Measurements from ENCODE around the gene CMTR2. TPM values are rescaled to one million over a fixed set of nuclear protein-coding genes. Genes with fewer than 3 reads are reported as not detected.

The CMTR2 gene
- total and polyA plus RNA-seq, 2 experiments from 2014 or later, result 6.0 to 19.0 TPM

DNA sequence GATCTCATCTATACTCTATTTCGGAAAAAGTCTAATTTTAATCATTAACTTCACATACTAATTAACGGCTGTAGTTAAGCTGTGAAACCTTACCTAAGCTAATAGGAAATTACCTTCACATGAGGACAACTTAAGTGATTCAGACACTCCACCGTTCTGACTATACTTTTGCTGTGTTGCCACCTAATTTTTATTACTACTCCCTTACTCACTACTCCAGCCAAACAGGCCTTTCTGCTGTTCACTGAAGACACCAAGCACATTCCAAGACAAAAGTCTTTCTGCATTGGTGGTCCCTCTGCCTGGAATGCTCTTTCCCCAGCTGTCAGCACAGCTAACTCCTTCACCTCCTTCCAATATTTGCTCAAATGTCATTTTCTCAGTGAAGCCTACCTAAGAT is 1.3 kb downstream of the CMTR2 start:
- Mint-ChIP-seq H3K4me3 (peak overlapping the region; percentile 86), H3K27ac (no peak overlapping the region), H3K27me3 (ENCODE audit: insufficient read depth, low read depth, poor library complexity) (no peaks in the 10 kb centered on the region), H3K36me3 (ENCODE audit: low read depth) (peaks cover 27% of the 10 kb centered on the region; the same call in 2 of the 3 replicates), H3K4me1 (peaks cover 12% of the 10 kb centered on the region), H3K9me3 (no peaks in the 10 kb centered on the region)
- Histone ChIP-seq H3K9me2 (ENCODE audit: insufficient read depth) (no peaks in the 10 kb centered on the region), H4K20me1 (replicated peaks; ENCODE audit: insufficient read depth) (0 out of 2 replicates have a peak, but pooled peaks cover 7% of the 10 kb centered on the region), H3K36me3 (ENCODE audit: insufficient read depth) (no peaks in the 10 kb centered on the region; the same call in 1 of the 2 replicates), H3K79me2 (replicated peaks; ENCODE audit: insufficient read depth) (peaks cover 26% of the 10 kb centered on the region), H3K27me3 (ENCODE audit: insufficient read depth) (no peaks in the 10 kb centered on the region), H2AFZ (no peak overlapping the region), H3K4me2 (peak overlapping the region; percentile 94), H3K4me3 (peak overlapping the region; percentile 94), H3K27ac (ENCODE audit: low read depth) (no peak overlapping the region), H3F3A (replicated peaks; ENCODE audit: low read depth) (peaks cover 10% of the 10 kb centered on the region; the same call in 1 of the 2 replicates), H3K4me1 (ENCODE audit: insufficient read depth) (peaks cover 13% of the 10 kb centered on the region; the same call in 1 of the 2 replicates)
- DNase-seq (ENCODE audit: low spot score) (no peak), ATAC-seq (no peak)
- TF ChIP-seq STAT1 (IDR thresholded peaks at IDR 0.05; ENCODE audit: unreplicated experiment) (no peak), EZH2phosphoT487 (IDR thresholded peaks at IDR 0.05; ENCODE audit: unreplicated experiment) (no peak), EZH2 (IDR thresholded peaks at IDR 0.05; ENCODE audit: low read depth, unreplicated experiment) (no peak), POLR2AphosphoS5 (IDR thresholded peaks at IDR 0.05; ENCODE audit: low read depth) (no peak), CREB1 (CRISPR knock-in tag; IDR thresholded peaks at IDR 0.05; ENCODE audit: low read depth) (no peak), ZNF114 (CRISPR knock-in tag; IDR thresholded peaks at IDR 0.05) (no peak), ZNF331 (CRISPR knock-in tag; IDR thresholded peaks at IDR 0.05; ENCODE audit: low read depth) (no peak), NANOG (IDR thresholded peaks at IDR 0.05; ENCODE audit: borderline replicate concordance) (no peak), JUNB (IDR thresholded peaks at IDR 0.05; ENCODE audit: unreplicated experiment) (no peak)
- TF ChIP-seq, protein P1, sequence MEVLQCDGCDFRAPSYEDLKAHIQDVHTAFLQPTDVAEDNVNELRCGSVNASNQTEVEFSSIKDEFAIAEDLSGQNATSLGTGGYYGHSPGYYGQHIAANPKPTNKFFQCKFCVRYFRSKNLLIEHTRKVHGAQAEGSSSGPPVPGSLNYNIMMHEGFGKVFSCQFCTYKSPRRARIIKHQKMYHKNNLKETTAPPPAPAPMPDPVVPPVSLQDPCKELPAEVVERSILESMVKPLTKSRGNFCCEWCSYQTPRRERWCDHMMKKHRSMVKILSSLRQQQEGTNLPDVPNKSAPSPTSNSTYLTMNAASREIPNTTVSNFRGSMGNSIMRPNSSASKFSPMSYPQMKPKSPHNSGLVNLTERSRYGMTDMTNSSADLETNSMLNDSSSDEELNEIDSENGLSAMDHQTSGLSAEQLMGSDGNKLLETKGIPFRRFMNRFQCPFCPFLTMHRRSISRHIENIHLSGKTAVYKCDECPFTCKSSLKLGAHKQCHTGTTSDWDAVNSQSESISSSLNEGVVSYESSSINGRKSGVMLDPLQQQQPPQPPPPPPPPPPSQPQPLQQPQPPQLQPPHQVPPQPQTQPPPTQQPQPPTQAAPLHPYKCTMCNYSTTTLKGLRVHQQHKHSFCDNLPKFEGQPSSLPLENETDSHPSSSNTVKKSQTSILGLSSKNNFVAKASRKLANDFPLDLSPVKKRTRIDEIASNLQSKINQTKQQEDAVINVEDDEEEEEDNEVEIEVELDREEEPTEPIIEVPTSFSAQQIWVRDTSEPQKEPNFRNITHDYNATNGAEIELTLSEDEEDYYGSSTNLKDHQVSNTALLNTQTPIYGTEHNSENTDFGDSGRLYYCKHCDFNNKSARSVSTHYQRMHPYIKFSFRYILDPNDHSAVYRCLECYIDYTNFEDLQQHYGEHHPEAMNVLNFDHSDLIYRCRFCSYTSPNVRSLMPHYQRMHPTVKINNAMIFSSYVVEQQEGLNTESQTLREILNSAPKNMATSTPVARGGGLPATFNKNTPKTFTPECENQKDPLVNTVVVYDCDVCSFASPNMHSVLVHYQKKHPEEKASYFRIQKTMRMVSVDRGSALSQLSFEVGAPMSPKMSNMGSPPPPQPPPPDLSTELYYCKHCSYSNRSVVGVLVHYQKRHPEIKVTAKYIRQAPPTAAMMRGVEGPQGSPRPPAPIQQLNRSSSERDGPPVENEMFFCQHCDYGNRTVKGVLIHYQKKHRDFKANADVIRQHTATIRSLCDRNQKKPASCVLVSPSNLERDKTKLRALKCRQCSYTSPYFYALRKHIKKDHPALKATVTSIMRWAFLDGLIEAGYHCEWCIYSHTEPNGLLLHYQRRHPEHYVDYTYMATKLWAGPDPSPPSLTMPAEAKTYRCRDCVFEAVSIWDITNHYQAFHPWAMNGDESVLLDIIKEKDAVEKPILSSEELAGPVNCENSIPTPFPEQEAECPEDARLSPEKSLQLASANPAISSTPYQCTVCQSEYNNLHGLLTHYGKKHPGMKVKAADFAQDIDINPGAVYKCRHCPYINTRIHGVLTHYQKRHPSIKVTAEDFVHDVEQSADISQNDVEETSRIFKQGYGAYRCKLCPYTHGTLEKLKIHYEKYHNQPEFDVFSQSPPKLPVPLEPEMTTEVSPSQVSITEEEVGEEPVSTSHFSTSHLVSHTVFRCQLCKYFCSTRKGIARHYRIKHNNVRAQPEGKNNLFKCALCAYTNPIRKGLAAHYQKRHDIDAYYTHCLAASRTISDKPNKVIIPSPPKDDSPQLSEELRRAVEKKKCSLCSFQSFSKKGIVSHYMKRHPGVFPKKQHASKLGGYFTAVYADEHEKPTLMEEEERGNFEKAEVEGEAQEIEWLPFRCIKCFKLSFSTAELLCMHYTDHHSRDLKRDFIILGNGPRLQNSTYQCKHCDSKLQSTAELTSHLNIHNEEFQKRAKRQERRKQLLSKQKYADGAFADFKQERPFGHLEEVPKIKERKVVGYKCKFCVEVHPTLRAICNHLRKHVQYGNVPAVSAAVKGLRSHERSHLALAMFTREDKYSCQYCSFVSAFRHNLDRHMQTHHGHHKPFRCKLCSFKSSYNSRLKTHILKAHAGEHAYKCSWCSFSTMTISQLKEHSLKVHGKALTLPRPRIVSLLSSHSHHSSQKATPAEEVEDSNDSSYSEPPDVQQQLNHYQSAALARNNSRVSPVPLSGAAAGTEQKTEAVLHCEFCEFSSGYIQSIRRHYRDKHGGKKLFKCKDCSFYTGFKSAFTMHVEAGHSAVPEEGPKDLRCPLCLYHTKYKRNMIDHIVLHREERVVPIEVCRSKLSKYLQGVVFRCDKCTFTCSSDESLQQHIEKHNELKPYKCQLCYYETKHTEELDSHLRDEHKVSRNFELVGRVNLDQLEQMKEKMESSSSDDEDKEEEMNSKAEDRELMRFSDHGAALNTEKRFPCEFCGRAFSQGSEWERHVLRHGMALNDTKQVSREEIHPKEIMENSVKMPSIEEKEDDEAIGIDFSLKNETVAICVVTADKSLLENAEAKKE (CRISPR knock-in tag; IDR thresholded peaks at IDR 0.05), result no peak
- TF ChIP-seq, protein P2, sequence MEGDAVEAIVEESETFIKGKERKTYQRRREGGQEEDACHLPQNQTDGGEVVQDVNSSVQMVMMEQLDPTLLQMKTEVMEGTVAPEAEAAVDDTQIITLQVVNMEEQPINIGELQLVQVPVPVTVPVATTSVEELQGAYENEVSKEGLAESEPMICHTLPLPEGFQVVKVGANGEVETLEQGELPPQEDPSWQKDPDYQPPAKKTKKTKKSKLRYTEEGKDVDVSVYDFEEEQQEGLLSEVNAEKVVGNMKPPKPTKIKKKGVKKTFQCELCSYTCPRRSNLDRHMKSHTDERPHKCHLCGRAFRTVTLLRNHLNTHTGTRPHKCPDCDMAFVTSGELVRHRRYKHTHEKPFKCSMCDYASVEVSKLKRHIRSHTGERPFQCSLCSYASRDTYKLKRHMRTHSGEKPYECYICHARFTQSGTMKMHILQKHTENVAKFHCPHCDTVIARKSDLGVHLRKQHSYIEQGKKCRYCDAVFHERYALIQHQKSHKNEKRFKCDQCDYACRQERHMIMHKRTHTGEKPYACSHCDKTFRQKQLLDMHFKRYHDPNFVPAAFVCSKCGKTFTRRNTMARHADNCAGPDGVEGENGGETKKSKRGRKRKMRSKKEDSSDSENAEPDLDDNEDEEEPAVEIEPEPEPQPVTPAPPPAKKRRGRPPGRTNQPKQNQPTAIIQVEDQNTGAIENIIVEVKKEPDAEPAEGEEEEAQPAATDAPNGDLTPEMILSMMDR (conservative IDR thresholded peaks at IDR 0.05; ENCODE audit: low read depth in 2 of 2), result no peak
- TF ChIP-seq, protein P3, sequence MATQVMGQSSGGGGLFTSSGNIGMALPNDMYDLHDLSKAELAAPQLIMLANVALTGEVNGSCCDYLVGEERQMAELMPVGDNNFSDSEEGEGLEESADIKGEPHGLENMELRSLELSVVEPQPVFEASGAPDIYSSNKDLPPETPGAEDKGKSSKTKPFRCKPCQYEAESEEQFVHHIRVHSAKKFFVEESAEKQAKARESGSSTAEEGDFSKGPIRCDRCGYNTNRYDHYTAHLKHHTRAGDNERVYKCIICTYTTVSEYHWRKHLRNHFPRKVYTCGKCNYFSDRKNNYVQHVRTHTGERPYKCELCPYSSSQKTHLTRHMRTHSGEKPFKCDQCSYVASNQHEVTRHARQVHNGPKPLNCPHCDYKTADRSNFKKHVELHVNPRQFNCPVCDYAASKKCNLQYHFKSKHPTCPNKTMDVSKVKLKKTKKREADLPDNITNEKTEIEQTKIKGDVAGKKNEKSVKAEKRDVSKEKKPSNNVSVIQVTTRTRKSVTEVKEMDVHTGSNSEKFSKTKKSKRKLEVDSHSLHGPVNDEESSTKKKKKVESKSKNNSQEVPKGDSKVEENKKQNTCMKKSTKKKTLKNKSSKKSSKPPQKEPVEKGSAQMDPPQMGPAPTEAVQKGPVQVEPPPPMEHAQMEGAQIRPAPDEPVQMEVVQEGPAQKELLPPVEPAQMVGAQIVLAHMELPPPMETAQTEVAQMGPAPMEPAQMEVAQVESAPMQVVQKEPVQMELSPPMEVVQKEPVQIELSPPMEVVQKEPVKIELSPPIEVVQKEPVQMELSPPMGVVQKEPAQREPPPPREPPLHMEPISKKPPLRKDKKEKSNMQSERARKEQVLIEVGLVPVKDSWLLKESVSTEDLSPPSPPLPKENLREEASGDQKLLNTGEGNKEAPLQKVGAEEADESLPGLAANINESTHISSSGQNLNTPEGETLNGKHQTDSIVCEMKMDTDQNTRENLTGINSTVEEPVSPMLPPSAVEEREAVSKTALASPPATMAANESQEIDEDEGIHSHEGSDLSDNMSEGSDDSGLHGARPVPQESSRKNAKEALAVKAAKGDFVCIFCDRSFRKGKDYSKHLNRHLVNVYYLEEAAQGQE (IDR thresholded peaks at IDR 0.05; ENCODE audit: unreplicated experiment), result no peak
- TF ChIP-seq, protein P4, sequence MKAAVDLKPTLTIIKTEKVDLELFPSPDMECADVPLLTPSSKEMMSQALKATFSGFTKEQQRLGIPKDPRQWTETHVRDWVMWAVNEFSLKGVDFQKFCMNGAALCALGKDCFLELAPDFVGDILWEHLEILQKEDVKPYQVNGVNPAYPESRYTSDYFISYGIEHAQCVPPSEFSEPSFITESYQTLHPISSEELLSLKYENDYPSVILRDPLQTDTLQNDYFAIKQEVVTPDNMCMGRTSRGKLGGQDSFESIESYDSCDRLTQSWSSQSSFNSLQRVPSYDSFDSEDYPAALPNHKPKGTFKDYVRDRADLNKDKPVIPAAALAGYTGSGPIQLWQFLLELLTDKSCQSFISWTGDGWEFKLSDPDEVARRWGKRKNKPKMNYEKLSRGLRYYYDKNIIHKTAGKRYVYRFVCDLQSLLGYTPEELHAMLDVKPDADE (IDR thresholded peaks at IDR 0.05), result no peak
